Gastroesophageal sphincter (tissue), 4 donors: Measurements from ENCODE around the gene PSMB11. TPM values are rescaled to one million over a fixed set of nuclear protein-coding genes. Genes with fewer than 3 reads are reported as not detected.

ENCODE experiments used
- ATAC-seq: fragments of 150-250 bp; one replicate; pipeline ENCODE4 v1.9.1; 2016; ENCODE audit warnings: mild to moderate bottlenecking, moderate library complexity
- H3K27ac ChIP-seq, 4 donors: fragments of 200-600 bp; sonication (generic) in 3 of 4; 1 replicate in 3 of 4; 2 replicates in 1 of 4; pipeline ENCODE4 v1.5.1; 2016 to 2019
- H3K27me3 ChIP-seq: fragments of 200-600 bp; sonication (generic); one replicate; pipeline ENCODE4 v1.5.1; 2019
- H3K36me3 ChIP-seq, 2 donors: fragments of 200-600 bp; sonication (generic); one replicate each; pipeline ENCODE4 v1.5.1; 2019; ENCODE audit warnings: control low read depth in 1 of 2
- H3K4me1 ChIP-seq, 3 donors: fragments of 200-600 bp; sonication (generic); 1 replicate in 2 of 3; 2 replicates in 1 of 3; pipeline ENCODE4 v1.5.1; 2016 to 2019; ENCODE audit warnings: control low read depth in 2 of 3
- H3K4me3 ChIP-seq, 2 donors: fragments of 200-600 bp; sonication (generic); one replicate each; pipeline ENCODE4 v1.5.1; 2019; ENCODE audit warnings: mild to moderate bottlenecking in 1 of 2, moderate library complexity in 1 of 2
- H3K9me3 ChIP-seq, 3 donors: fragments of 200-600 bp; sonication (generic); one replicate each; pipeline ENCODE4 v1.5.1; 2017 to 2019; ENCODE audit warnings: control low read depth in 2 of 3
- CTCF ChIP-seq, 4 experiments: fragments of 200-600 bp in 2 of 4; fragments of 450-650 bp in 2 of 4; sonication (generic) in 1 of 4; IDR thresholded peaks; one replicate each; pipeline ENCODE4 v1.5.1; 2017 to 2019; ENCODE audit warnings: antibody characterized with exemption in 4 of 4, mild to moderate bottlenecking in 2 of 4, moderate library complexity in 2 of 4
- EP300 ChIP-seq: sonication (generic); formaldehyde crosslinking; IDR thresholded peaks from one replicate; pipeline ENCODE4 v1.6.1; 2017; ENCODE audit warnings: antibody characterized with exemption, mild to moderate bottlenecking
- POLR2A ChIP-seq, 2 donors: fragments of 450-650 bp; IDR thresholded peaks; one replicate each; pipeline ENCODE4 v1.6.1; 2017; ENCODE audit warnings: antibody characterized with exemption in 2 of 2, mild to moderate bottlenecking in 2 of 2, moderate library complexity in 1 of 2
- POLR2AphosphoS5 ChIP-seq: sonication (generic); formaldehyde crosslinking; IDR thresholded peaks from one replicate; pipeline ENCODE4 v1.6.1; 2017; ENCODE audit warnings: antibody characterized with exemption
- WGBS, 2 donors: methylation state at CpG; one replicate each; pipeline ENCODE4 v1.1.5; 2018; ENCODE audit warnings: low coverage in 1 of 2; 5-methylcytosine and 5-hydroxymethylcytosine counted together
- total RNA-seq, 4 donors: library from RNA; depleted of rRNA; stranded (reverse); fragments of >200 nt; gene quantifications; one replicate each; pipeline ENCODE4 v1.1.0, GENCODE V29; 2016

PSMB11 gene
- total RNA-seq, 4 donors from 2014 or later = 0.27 TPM; not detected in 3

GRCh38 chr14:23086565-23086964 lies 44.6 kb downstream of the PSMB11 start:
- Histone ChIP-seq H3K4me1 (peaks cover 0 to 14% (median 0%) of the 10 kb centered on the region in 3 donors), H3K27ac (no peak overlapping the region), H3K36me3 (peaks cover 14 to 99% of the 10 kb centered on the region in 2 donors), H3K4me3 (no peak overlapping the region), H3K27me3 (no peaks in the 10 kb centered on the region), H3K9me3 (no peaks in the 10 kb centered on the region)
- 82 to 89% methylated on average over 1 of the region's 1 CpG for WGBS, 2 donors
- ATAC-seq = no peak
- TF ChIP-seq POLR2AphosphoS5 (no peak), CTCF (IDR thresholded peaks at IDR 0.05) (no peak), EP300 (no peak), POLR2A (IDR thresholded peaks at IDR 0.05) (no peak)

- ATAC-seq = no peak
- H3K4me3 ChIP-seq = no peak overlapping the region
- H3K27me3 ChIP-seq = no peaks in the 10 kb centered on the region
- no peak overlapping the region for H3K27ac ChIP-seq
- H3K36me3 ChIP-seq = peaks cover 14 to 84% of the 10 kb centered on the region in 2 donors
- TF ChIP-seq POLR2AphosphoS5 (no peak), CTCF (IDR thresholded peaks at IDR 0.05) (no peak), EP300 (no peak), POLR2A (IDR thresholded peaks at IDR 0.05) (no peak)
- H3K9me3 ChIP-seq = no peaks in the 10 kb centered on the region
- H3K4me1 ChIP-seq = peaks cover 0 to 41% (median 9%) of the 10 kb centered on the region in 3 donors
- WGBS, 2 donors = 84 to 86% methylated on average over 9 to 11 of the region's 12 CpGs
These were observed 47.7 kb downstream of the PSMB11 start for GRCh38 chr14:23089498-23090253.

GRCh38 chr14:23090254-23090636 lies 48.2 kb downstream of the PSMB11 start:
- TF ChIP-seq POLR2A (IDR thresholded peaks at IDR 0.05) (no peak), EP300 (no peak), POLR2AphosphoS5 (no peak), CTCF (IDR thresholded peaks at IDR 0.05) (no peak)
- Histone ChIP-seq H3K27me3 (no peaks in the 10 kb centered on the region), H3K9me3 (no peaks in the 10 kb centered on the region), H3K27ac (no peak overlapping the region), H3K36me3 (peaks cover 14 to 78% of the 10 kb centered on the region in 2 donors), H3K4me3 (no peak overlapping the region), H3K4me1 (peaks cover 0 to 41% (median 9%) of the 10 kb centered on the region in 3 donors)
- 43 to 61% methylated on average over 4 of the region's 4 CpGs for WGBS, 2 donors
- ATAC-seq = no peak

- H3K9me3 ChIP-seq = no peaks in the 10 kb centered on the region
- H3K4me3 ChIP-seq = no peak overlapping the region
- H3K36me3 ChIP-seq = peaks cover 14 to 65% of the 10 kb centered on the region in 2 donors
- H3K27me3 ChIP-seq = no peaks in the 10 kb centered on the region
- peaks cover 0 to 43% (median 11%) of the 10 kb centered on the region in 3 donors for H3K4me1 ChIP-seq
- no peak for ATAC-seq
- WGBS, 2 donors = 79 to 87% methylated on average over 8 to 12 of the region's 12 CpGs
- H3K27ac ChIP-seq = no peak overlapping the region
- TF ChIP-seq POLR2AphosphoS5 (no peak), CTCF (IDR thresholded peaks at IDR 0.05) (no peak), POLR2A (IDR thresholded peaks at IDR 0.05) (no peak), EP300 (no peak)
These were observed 49.5 kb downstream of the PSMB11 start for GRCh38 chr14:23091294-23092225.
